GM21825 (cell line): ENCODE data around the gene SLC4A9.

ENCODE experiments used
- ATAC-seq: cut with Tn5 transposase; IDR thresholded peaks from one replicate; pipeline ENCODE4 v1.9.1; 2021; ENCODE audit warnings: mild to moderate bottlenecking, moderate library complexity; ENCODE audit not compliant: unreplicated experiment

The SLC4A9 gene

GRCh38 chr5:140360101-140360500 lies at the start of gene SLC4A9:
Gene SLC4A9 (plus strand): TSS chr5:140360194. CDS start chr5:140360237, 43 bp downstream.
- no peak for ATAC-seq

GRCh38 chr5:140310434-140310833 lies 49.6 kb upstream of the SLC4A9 start:
- no peak for ATAC-seq

GRCh38 chr5:140311011-140311467 lies 49.0 kb upstream of the SLC4A9 start:
- no peak for ATAC-seq

- ATAC-seq = no peak
Observed at GRCh38 chr5:140312067-140312790, 47.8 kb upstream of the SLC4A9 start.

- ATAC-seq = no peak
Observed at GRCh38 chr5:140312791-140313189, 47.2 kb upstream of the SLC4A9 start.

- no peak for ATAC-seq
Observed at GRCh38 chr5:140317859-140318258, 42.1 kb upstream of the SLC4A9 start.

- ATAC-seq = no peak
Observed at GRCh38 chr5:140318792-140319191, 41.2 kb upstream of the SLC4A9 start.

- ATAC-seq = no peak
Observed at GRCh38 chr5:140319833-140320232, 40.2 kb upstream of the SLC4A9 start.

- ATAC-seq = no peak
Observed at GRCh38 chr5:140321796-140322195, 38.2 kb upstream of the SLC4A9 start.

- no peak for ATAC-seq
Observed at GRCh38 chr5:140322751-140323731, 37.0 kb upstream of the SLC4A9 start.

- ATAC-seq = no peak
Observed at GRCh38 chr5:140324041-140324600, 35.9 kb upstream of the SLC4A9 start.

GRCh38 chr5:140324617-140325241 lies 35.3 kb upstream of the SLC4A9 start:
- ATAC-seq = no peak

- ATAC-seq = no peak
Observed at GRCh38 chr5:140325486-140325885, 34.5 kb upstream of the SLC4A9 start.

- no peak for ATAC-seq
Observed at GRCh38 chr5:140327589-140327988, 32.4 kb upstream of the SLC4A9 start.

- ATAC-seq = no peak
Observed at GRCh38 chr5:140328036-140328764, 31.8 kb upstream of the SLC4A9 start.

GRCh38 chr5:140329739-140330481 lies 30.1 kb upstream of the SLC4A9 start:
- ATAC-seq = no peak

- ATAC-seq = no peak
Observed at GRCh38 chr5:140331638-140332037, 28.4 kb upstream of the SLC4A9 start.

GRCh38 chr5:140336388-140336787 lies 23.6 kb upstream of the SLC4A9 start:
- ATAC-seq = no peak

- ATAC-seq = no peak
Observed at GRCh38 chr5:140337880-140338279, 22.1 kb upstream of the SLC4A9 start.

- ATAC-seq = no peak
Observed at GRCh38 chr5:140338336-140338735, 21.7 kb upstream of the SLC4A9 start.
